Glutamatergic neuron (in vitro differentiated cells): ENCODE data around the gene DAZAP1. TPM values are rescaled to one million over a fixed set of nuclear protein-coding genes. Genes with fewer than 3 reads are reported as not detected.

Experiments
- DNase-seq: peaks from one replicate; pipeline ENCODE4 v3.0.0; 2022
- H3K27ac Mint-ChIP-seq: one replicate; pipeline ENCODE4 v1.8.0; 2020; ENCODE audit warnings: mild to moderate bottlenecking, mixed read lengths, inconsistent platforms; ENCODE audit not compliant: unreplicated experiment
- H3K27me3 Mint-ChIP-seq: one replicate; pipeline ENCODE4 v1.8.0; 2020; ENCODE audit warnings: mild to moderate bottlenecking, moderate library complexity, mixed read lengths, inconsistent platforms; ENCODE audit not compliant: unreplicated experiment
- H3K36me3 Mint-ChIP-seq: one replicate; pipeline ENCODE4 v1.8.0; 2020; ENCODE audit warnings: mild to moderate bottlenecking, mixed read lengths, inconsistent platforms; ENCODE audit not compliant: unreplicated experiment
- H3K4me1 Mint-ChIP-seq: one replicate; pipeline ENCODE4 v1.8.0; 2020; ENCODE audit warnings: mild to moderate bottlenecking, low read depth, mixed read lengths, inconsistent platforms; ENCODE audit not compliant: unreplicated experiment
- H3K4me3 Mint-ChIP-seq: one replicate; pipeline ENCODE4 v1.8.0; 2020; ENCODE audit warnings: mild to moderate bottlenecking, mixed read lengths, inconsistent platforms; ENCODE audit not compliant: unreplicated experiment
- H3K9me3 Mint-ChIP-seq: one replicate; pipeline ENCODE4 v1.8.0; 2020; ENCODE audit warnings: mild to moderate bottlenecking, moderate library complexity, mixed read lengths, inconsistent platforms; ENCODE audit not compliant: unreplicated experiment
- total RNA-seq: library from RNA; stranded (reverse); fragmentation: NEBNext Ultra II Directional; extraction: Animal tissue kit (Norgen Biotek cat#: 25700); gene quantifications from one replicate; pipeline ENCODE4 v1.2.1, GENCODE V29; 2021; ENCODE audit not compliant: unreplicated experiment
- TF ChIP-seq, protein P1 (sequence below): fragments of 200-600 bp; sonication (generic); IDR thresholded peaks from one replicate; pipeline ENCODE4 v1.5.0; 2021; ENCODE audit not compliant: partially characterized antibody, unreplicated experiment

The DAZAP1 gene
- total RNA-seq, 1 donor from 2014 or later, result 135 TPM

DNA sequence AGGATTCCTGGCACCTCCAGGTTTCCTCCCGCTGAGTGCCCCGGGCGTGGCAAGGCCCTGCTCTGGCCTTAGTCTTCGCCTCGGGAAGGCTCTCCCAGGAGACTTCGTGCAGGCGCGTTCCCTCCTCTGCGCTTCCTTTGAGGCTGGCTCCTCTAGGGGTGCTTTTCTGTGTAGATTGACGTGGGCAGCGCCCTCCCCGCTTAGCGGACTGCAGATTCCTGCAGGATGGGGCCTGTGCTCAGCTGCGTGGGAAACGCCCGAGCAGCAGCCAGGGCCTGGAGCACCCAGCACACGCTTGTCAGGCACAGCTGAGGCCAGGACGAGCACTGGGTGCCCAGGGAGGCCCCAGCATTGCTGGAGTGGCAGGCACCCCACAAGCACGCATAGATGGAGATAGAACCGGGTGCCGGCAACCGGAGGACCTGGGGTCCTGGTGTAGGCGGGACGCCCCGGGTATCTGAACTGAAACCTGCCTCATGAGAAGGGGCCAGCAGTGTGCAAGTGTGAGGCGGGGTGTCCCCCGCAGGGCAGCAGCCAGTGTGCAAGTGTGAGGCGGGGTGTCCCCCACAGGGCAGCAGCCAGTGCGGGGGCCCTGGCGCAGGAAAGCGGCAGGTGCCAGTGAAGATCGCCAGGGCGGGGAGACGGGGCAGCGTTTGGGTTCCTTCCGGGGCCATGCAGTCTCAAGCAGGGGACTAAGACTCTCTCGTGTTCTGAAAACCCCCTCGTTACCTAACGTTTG is 20.3 kb upstream of the DAZAP1 start:
- Mint-ChIP-seq H3K27ac (no peak overlapping the region), H3K4me1 (peaks cover 3% of the 10 kb centered on the region), H3K4me3 (no peak overlapping the region), H3K9me3 (peaks cover 19% of the 10 kb centered on the region), H3K27me3 (peaks cover 19% of the 10 kb centered on the region), H3K36me3 (peaks cover 8% of the 10 kb centered on the region)
- TF ChIP-seq, protein P1, sequence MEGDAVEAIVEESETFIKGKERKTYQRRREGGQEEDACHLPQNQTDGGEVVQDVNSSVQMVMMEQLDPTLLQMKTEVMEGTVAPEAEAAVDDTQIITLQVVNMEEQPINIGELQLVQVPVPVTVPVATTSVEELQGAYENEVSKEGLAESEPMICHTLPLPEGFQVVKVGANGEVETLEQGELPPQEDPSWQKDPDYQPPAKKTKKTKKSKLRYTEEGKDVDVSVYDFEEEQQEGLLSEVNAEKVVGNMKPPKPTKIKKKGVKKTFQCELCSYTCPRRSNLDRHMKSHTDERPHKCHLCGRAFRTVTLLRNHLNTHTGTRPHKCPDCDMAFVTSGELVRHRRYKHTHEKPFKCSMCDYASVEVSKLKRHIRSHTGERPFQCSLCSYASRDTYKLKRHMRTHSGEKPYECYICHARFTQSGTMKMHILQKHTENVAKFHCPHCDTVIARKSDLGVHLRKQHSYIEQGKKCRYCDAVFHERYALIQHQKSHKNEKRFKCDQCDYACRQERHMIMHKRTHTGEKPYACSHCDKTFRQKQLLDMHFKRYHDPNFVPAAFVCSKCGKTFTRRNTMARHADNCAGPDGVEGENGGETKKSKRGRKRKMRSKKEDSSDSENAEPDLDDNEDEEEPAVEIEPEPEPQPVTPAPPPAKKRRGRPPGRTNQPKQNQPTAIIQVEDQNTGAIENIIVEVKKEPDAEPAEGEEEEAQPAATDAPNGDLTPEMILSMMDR, result no peak
- no peak for DNase-seq

DNA sequence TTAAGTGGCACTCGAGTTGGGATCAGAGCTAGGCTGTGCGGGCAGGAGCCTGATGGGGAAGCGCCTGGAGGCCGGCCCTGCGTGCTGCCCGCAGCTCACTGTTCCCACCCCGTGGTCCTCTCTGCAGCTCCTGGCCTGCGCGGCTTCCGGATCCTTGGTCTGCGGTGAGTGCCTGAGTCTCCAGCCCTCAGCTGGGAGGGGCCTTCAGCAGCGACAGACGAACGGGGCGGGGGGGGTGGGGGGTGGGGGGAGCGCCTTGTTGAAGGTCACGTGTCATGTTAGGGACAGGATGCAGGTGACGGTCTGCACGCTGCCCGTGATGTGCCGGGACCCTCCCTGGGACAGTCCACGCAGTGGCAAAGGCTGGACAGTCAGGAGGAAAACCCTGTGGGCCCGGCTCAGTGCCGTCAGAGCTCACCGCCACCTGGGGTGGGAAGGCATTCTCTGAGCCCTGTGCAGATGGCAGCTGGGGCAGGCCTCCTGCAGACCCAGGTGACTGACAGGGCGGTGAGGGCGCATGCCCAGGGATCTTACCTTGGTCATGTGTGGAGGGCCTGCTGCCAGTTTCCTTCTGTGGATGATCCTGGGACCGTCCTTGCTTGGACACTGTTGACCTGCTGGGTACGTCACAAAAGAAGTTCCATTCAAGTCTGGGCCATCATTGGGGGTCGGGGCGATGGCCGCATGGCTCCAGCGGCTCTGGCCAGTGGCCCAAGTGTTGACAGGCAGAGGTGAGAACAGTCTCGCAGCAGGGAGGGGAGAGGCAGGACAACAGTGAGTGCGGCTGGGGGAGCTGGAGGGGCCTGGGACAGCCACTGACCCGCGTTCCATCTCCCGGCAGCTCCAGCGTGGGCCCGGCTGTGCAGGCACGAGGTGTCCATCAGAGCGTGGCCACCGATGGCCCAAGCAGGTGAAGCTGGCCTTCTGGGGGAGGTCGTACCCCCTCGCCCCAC is 19.4 kb upstream of the DAZAP1 start:
- peaks cover 3% of the 10 kb centered on the region for H3K4me1 Mint-ChIP-seq
- peaks cover 18% of the 10 kb centered on the region for H3K27me3 Mint-ChIP-seq
- H3K9me3 Mint-ChIP-seq, result peaks cover 18% of the 10 kb centered on the region
- TF ChIP-seq, protein P1, result no peak
- no peak for DNase-seq
- peaks cover 5% of the 10 kb centered on the region for H3K36me3 Mint-ChIP-seq
- H3K27ac Mint-ChIP-seq, result no peak overlapping the region
- no peak overlapping the region for H3K4me3 Mint-ChIP-seq

DNA sequence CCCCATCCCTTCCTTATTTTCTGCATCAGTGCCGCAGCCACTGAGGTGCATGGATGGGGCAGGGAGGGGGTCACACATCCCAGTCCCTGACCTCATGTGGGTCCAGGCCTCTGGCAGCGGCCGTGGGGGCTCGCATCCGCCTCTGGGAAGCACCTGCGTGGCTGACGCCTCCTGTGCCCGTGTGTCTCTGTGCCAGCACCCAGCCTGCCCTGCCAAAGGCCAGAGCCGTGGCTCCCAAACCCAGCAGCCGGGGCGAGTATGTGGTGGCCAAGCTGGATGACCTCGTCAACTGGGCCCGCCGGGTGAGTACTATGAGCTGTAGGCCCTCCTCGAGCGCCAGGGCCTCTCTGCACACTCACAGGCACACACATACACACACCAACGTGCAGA is 18.8 kb upstream of the DAZAP1 start:
- H3K36me3 Mint-ChIP-seq, result no peaks in the 10 kb centered on the region
- TF ChIP-seq, protein P1, result no peak
- peaks cover 12% of the 10 kb centered on the region for H3K27me3 Mint-ChIP-seq
- peaks cover 11% of the 10 kb centered on the region for H3K9me3 Mint-ChIP-seq
- no peak overlapping the region for H3K27ac Mint-ChIP-seq
- H3K4me3 Mint-ChIP-seq, result no peak overlapping the region
- H3K4me1 Mint-ChIP-seq, result peaks cover 3% of the 10 kb centered on the region
- DNase-seq, result no peak

DNA sequence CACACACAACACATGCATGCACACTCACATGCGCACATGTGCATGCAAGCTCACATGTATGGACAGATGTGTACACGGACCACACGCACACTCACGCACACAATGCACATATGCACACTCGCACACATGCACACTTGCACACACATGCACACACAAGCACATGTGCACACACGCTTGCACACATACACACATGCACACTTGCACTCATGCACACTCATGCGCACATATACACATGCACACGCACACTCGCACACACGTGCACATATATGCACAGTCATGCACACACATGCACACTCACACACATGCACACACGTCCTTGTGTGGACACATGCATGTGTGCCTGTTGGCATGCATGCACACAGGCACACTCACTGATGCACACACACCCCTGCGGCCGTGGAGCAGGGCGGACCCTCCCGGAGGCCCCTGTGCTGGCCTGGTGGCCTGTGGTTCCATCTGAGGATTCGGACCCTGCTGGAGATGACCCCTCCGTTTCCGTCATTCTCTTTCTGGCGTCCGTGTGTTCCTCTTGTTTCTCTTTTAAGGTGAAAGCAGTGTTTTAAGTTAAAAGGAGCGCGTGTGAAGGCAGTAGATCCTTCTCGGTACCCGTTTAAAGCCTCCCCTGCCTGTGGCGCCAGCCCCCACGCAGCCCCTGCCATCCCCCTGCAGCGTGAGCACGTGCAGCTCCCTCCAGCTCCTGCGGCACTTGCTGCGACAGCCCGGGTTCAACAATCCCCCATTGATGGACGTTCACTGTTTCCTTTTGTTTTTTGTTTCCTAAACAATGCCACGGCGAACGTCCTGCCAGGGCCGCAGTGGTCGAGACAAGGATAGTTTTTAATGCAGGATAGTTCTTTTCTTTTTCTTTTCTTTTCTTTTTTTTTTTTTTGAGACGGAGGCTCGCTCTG is 18.1 kb upstream of the DAZAP1 start:
- Mint-ChIP-seq H3K36me3 (no peaks in the 10 kb centered on the region), H3K27ac (no peak overlapping the region), H3K9me3 (peaks cover 10% of the 10 kb centered on the region), H3K4me3 (no peak overlapping the region), H3K27me3 (peaks cover 11% of the 10 kb centered on the region), H3K4me1 (peaks cover 3% of the 10 kb centered on the region)
- TF ChIP-seq, protein P1, result no peak
- DNase-seq, result no peak
